Testis (tissue), 3 donors: ENCODE measurements around the gene PHLPP1. TPM values are rescaled to one million over a fixed set of nuclear protein-coding genes. Genes with fewer than 3 reads are reported as not detected.
"Not testable (repeated sequence)": the region's sequence is repeated elsewhere in the genome, so short reads cannot be mapped to it uniquely, and the experiment has no call there.

Experiments used
- DNase-seq: peaks from one replicate; pipeline ENCODE4 v3.0.0-alpha.2; 2019
- H3K27ac ChIP-seq, 2 donors: fragments of 200-600 bp; sonication (generic); one replicate each; pipeline ENCODE4 v1.5.1; 2019
- H3K27me3 ChIP-seq: fragments of 200-600 bp; sonication (generic); one replicate; pipeline ENCODE4 v1.5.1; 2019
- H3K36me3 ChIP-seq: fragments of 200-600 bp; sonication (generic); one replicate; pipeline ENCODE4 v1.5.1; 2017; ENCODE audit warnings: low read depth; ENCODE audit errors: missing control alignments
- H3K4me1 ChIP-seq: fragments of 200-600 bp; sonication (generic); one replicate; pipeline ENCODE4 v1.5.1; 2019
- H3K4me3 ChIP-seq, 2 donors: fragments of 200-600 bp; sonication (generic); one replicate each; pipeline ENCODE4 v1.5.1; 2017 to 2019
- H3K9me3 ChIP-seq: fragments of 200-600 bp; sonication (generic); one replicate; pipeline ENCODE4 v1.5.1; 2017
- CTCF ChIP-seq, 3 experiments: fragments of 450-650 bp in 2 of 3; fragments of 200-600 bp in 1 of 3; sonication (generic) in 1 of 3; IDR thresholded peaks; one replicate each; pipeline ENCODE4 v1.5.1; 2016 to 2019; ENCODE audit warnings: antibody characterized with exemption in 3 of 3, mild to moderate bottlenecking in 2 of 3, moderate library complexity in 1 of 3
- POLR2A ChIP-seq: fragments of 450-650 bp; IDR thresholded peaks from one replicate; pipeline ENCODE4 v1.6.1; 2017; ENCODE audit warnings: antibody characterized with exemption, mild to moderate bottlenecking, moderate library complexity
- WGBS, 2 donors: methylation state at CpG; one replicate each; pipeline ENCODE4 v1.1.5; 2018; 5-methylcytosine and 5-hydroxymethylcytosine counted together
- intact Hi-C: fragments of 100-400 bp; cut with DNase I; formaldehyde crosslinking; loops from one replicate; pipeline ENCODE4 v1.15.1; 2023; ENCODE audit warnings: low total_unique reads
- polyA plus RNA-seq: library from polyadenylated mRNA; stranded (reverse); fragments of 350-450 nt; fragmentation: Illumina TruSeq; extraction: RNeasy Lipid Tissue Mini Kit (QIAGEN cat#74804); gene quantifications from one replicate; pipeline ENCODE4 v1.2.3, GENCODE V29; 2014; ENCODE audit warnings: low read depth, low replicate concordance; ENCODE audit not compliant: insufficient read depth
- total RNA-seq, 2 donors: library from RNA; depleted of rRNA; stranded (reverse); fragments of >200 nt; gene quantifications; one replicate each; pipeline ENCODE4 v1.2.3, GENCODE V29; 2016

Gene PHLPP1
- total and polyA plus RNA-seq, 3 donors from 2014 or later: 31.5 to 60.1 (median 50.5) TPM

- TF ChIP-seq CTCF (IDR thresholded peaks at IDR 0.05) (no peak), POLR2A (no peak)
- no peaks in the 10 kb centered on the region for H3K4me1 ChIP-seq
- no peaks in the 10 kb centered on the region for H3K36me3 ChIP-seq
- H3K27ac ChIP-seq: no peak overlapping the region
- DNase-seq: no peak
- no peaks in the 10 kb centered on the region for H3K9me3 ChIP-seq
- intact Hi-C loops: no loop called here
- no peaks in the 10 kb centered on the region for H3K27me3 ChIP-seq
- H3K4me3 ChIP-seq: no peak overlapping the region
Observed at GRCh38 chr18:62697636-62698035, 17.7 kb upstream of the PHLPP1 start.

DNA sequence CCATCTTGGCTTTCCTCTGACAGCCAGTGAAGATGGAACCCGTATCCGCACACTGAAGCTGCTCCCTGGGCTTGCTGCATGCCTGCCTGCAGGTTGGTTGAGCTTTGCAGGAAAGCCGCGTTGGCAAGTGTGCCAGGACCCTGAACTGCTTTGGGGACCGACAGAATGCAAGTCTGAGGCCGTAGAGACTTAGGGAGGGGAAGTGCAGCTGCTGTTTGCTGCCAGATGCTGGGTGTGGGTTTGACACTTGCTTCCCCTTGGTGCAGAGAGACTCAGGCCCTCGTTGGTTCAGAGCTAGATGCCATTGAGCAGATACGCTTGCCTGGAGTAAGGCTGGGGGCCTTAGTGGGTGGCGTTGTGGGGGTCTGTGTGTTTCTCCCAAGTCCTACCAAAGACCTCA lies 13.1 kb upstream of the PHLPP1 start:
- no peak for DNase-seq
- no peaks in the 10 kb centered on the region for H3K36me3 ChIP-seq
- TF ChIP-seq CTCF (IDR thresholded peaks at IDR 0.05) (no peak), POLR2A (no peak)

GRCh38 chr18:62706879-62707278 lies 8.5 kb upstream of the PHLPP1 start:
- intact Hi-C loops, H3K9me3 ChIP-seq, H3K4me3 ChIP-seq, H3K27ac ChIP-seq, DNase-seq, H3K36me3 ChIP-seq, H3K27me3 ChIP-seq, H3K4me1 ChIP-seq: not testable (repeated sequence)
- WGBS, 2 donors: 83 to 93% methylated on average over 8 of the region's 8 CpGs

More for the DNA sequence above, 13.1 kb upstream of the PHLPP1 start:
- H3K4me1 ChIP-seq: no peaks in the 10 kb centered on the region
- 64 to 78% methylated on average over 9 of the region's 9 CpGs for WGBS, 2 donors
- no peaks in the 10 kb centered on the region for H3K9me3 ChIP-seq
- no peak overlapping the region for H3K27ac ChIP-seq
- H3K4me3 ChIP-seq: no peak overlapping the region
- intact Hi-C loops: no loop called here
- H3K27me3 ChIP-seq: no peaks in the 10 kb centered on the region

DNA sequence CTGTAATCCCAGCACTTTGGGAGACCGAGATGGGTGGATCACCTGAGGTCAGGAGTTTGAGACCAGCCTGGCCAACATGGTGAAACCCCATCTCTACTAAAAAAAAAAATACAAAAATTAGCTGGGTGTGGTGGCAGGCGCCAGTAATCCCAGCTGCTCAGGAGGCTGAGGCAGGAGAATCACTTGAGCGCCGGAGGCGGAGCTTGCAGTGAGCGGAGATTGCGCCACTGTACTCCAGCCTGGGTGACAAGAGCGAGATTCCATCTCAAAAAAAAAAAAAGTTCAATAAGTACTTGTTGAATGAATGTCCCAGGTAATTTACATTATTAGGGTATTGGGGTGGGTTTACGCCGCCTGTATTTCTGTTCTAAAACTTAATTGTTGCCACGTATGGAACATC lies 5.4 kb upstream of the PHLPP1 start:
- not testable (repeated sequence) for H3K27ac ChIP-seq, H3K9me3 ChIP-seq, H3K27me3 ChIP-seq, H3K4me1 ChIP-seq, H3K36me3 ChIP-seq, DNase-seq, H3K4me3 ChIP-seq
- 91 to 93% methylated on average over 11 of the region's 11 CpGs for WGBS, 2 donors
- intact Hi-C loops: loop anchor here (10.0 kb wide), 1 partner anchor 265 kb away; no protein-coding TSS in a partner anchor

- Histone ChIP-seq H3K27me3 (no peaks in the 10 kb centered on the region), H3K4me3 (no peak overlapping the region), H3K9me3 (no peaks in the 10 kb centered on the region), H3K4me1 (no peaks in the 10 kb centered on the region), H3K36me3 (no peaks in the 10 kb centered on the region), H3K27ac (no peak overlapping the region)
- TF ChIP-seq POLR2A: no peak
- TF ChIP-seq CTCF (IDR thresholded peaks at IDR 0.05): no peak
- intact Hi-C loops: loop anchor here (10.0 kb wide), 1 partner anchor 264 kb away; no protein-coding TSS in a partner anchor
- DNase-seq: no peak
Observed at GRCh38 chr18:62710417-62710816, 4.9 kb upstream of the PHLPP1 start.

- Histone ChIP-seq H3K4me3 (no peak overlapping the region), H3K4me1 (no peaks in the 10 kb centered on the region), H3K27me3 (no peaks in the 10 kb centered on the region), H3K9me3 (no peaks in the 10 kb centered on the region), H3K36me3 (no peaks in the 10 kb centered on the region), H3K27ac (no peak overlapping the region)
- no peak for TF ChIP-seq CTCF (IDR thresholded peaks at IDR 0.05)
- intact Hi-C loops: loop anchor here (10.0 kb wide), 1 partner anchor 263 kb away; no protein-coding TSS in a partner anchor
- no peak for DNase-seq
- 73 to 74% methylated on average over 13 of the region's 13 CpGs for WGBS, 2 donors
Observed at GRCh38 chr18:62711781-62712180, 3.6 kb upstream of the PHLPP1 start.
